Karpas-422 (cell line): ENCODE results near the gene CLPSL1. TPM values are rescaled to one million over a fixed set of nuclear protein-coding genes. Genes with fewer than 3 reads are reported as not detected.

Experiments
- DNase-seq: peaks from one replicate; pipeline ENCODE4 v3.0.0-alpha.2; 2015
- H2AFZ ChIP-seq: fragments of 200-600 bp; sonication (generic); 2 replicates; pipeline ENCODE4 v1.6.1; 2014; ENCODE audit warnings: antibody characterized with exemption, low read length, mixed read lengths
- H3K27ac ChIP-seq: fragments of 200-600 bp; sonication (generic); 2 replicates; pipeline ENCODE4 v1.5.1; 2014; ENCODE audit warnings: mild to moderate bottlenecking, low read length, moderate library complexity
- H3K27me3 ChIP-seq: fragments of 200-600 bp; sonication (generic); 2 replicates; pipeline ENCODE4 v1.6.1; 2014; ENCODE audit warnings: low read length, mixed read lengths
- H3K36me3 ChIP-seq: fragments of 200-600 bp; sonication (generic); 2 replicates; pipeline ENCODE4 v1.6.1; 2014; ENCODE audit warnings: low read length, mixed read lengths; ENCODE audit not compliant: insufficient read depth
- H3K4me1 ChIP-seq: fragments of 200-600 bp; sonication (generic); 2 replicates; pipeline ENCODE4 v1.6.1; 2014; ENCODE audit warnings: mild to moderate bottlenecking, low read length, mixed read lengths
- H3K4me2 ChIP-seq: fragments of 200-600 bp; sonication (generic); 2 replicates; pipeline ENCODE4 v1.6.1; 2014; ENCODE audit warnings: low read length, low read depth, mild to moderate bottlenecking; ENCODE audit not compliant: poor library complexity, severe bottlenecking
- H3K4me3 ChIP-seq: fragments of 200-600 bp; sonication (generic); 2 replicates; pipeline ENCODE4 v1.5.1; 2014; ENCODE audit warnings: mild to moderate bottlenecking, antibody characterized with exemption, low read length, mixed read lengths
- H3K79me2 ChIP-seq: fragments of 200-600 bp; sonication (generic); 2 replicates; pipeline ENCODE4 v1.6.1; 2014; ENCODE audit warnings: mild to moderate bottlenecking, low read length, mixed read lengths
- H3K9ac ChIP-seq: fragments of 200-600 bp; sonication (generic); 2 replicates; pipeline ENCODE4 v1.6.0; 2014; ENCODE audit warnings: low read length
- H3K9me2 ChIP-seq: fragments of 200-600 bp; sonication (generic), shearing (Covaris generic); replicated peaks from 2 replicates; pipeline ENCODE4 v1.6.0; 2014; ENCODE audit warnings: mild to moderate bottlenecking, low read length, moderate library complexity; ENCODE audit not compliant: insufficient read depth
- H3K9me3 ChIP-seq: fragments of 300-700, 200-600 bp; sonication (generic); 2 replicates; pipeline ENCODE4 v1.6.1; 2014; ENCODE audit warnings: low read length, mixed read lengths
- H4K20me1 ChIP-seq: fragments of 200-600 bp; sonication (generic); 2 replicates; pipeline ENCODE4 v1.6.1; 2014; ENCODE audit warnings: mild to moderate bottlenecking, antibody characterized with exemption, low read length, low read depth; ENCODE audit not compliant: insufficient read depth
- total RNA-seq: library from RNA; depleted of rRNA; stranded (reverse); fragments of >200 nt; shearing (Covaris generic); gene quantifications from 2 replicates; pipeline ENCODE4 v1.2.3, GENCODE V29; 2014; ENCODE audit warnings: low replicate concordance

CLPSL1 gene
- total RNA-seq, 1 experiment from 2014 or later, result not detected

GRCh38 chr6:35811699-35811995 is 30.8 kb downstream of the CLPSL1 start:
- H3K4me1 ChIP-seq, result peaks cover 5% of the 10 kb centered on the region
- DNase-seq, result no peak
- H3K36me3 ChIP-seq, result no peaks in the 10 kb centered on the region
- H3K27me3 ChIP-seq, result no peaks in the 10 kb centered on the region
- no peaks in the 10 kb centered on the region for H3K79me2 ChIP-seq
- H3K4me2 ChIP-seq, result no peak overlapping the region
- H3K9me3 ChIP-seq, result no peaks in the 10 kb centered on the region
- no peaks in the 10 kb centered on the region for H4K20me1 ChIP-seq
- H3K4me3 ChIP-seq, result no peak overlapping the region
- no peak overlapping the region for H3K27ac ChIP-seq
- H3K9ac ChIP-seq, result no peak overlapping the region
- H2AFZ ChIP-seq, result no peak overlapping the region
- H3K9me2 ChIP-seq, result no peaks in the 10 kb centered on the region

GRCh38 chr6:35817515-35817914 is 36.7 kb downstream of the CLPSL1 start:
- no peak overlapping the region for H3K9ac ChIP-seq
- no peak overlapping the region for H3K27ac ChIP-seq

GRCh38 chr6:35823601-35824000 is 42.8 kb downstream of the CLPSL1 start:
- H3K36me3 ChIP-seq, result no peaks in the 10 kb centered on the region
- H3K9me2 ChIP-seq, result no peaks in the 10 kb centered on the region
- DNase-seq, result no peak
- H3K9ac ChIP-seq, result no peak overlapping the region
- H3K4me2 ChIP-seq, result no peak overlapping the region
- no peak overlapping the region for H3K4me3 ChIP-seq
- H4K20me1 ChIP-seq, result no peaks in the 10 kb centered on the region
- no peak overlapping the region for H3K27ac ChIP-seq
- H3K27me3 ChIP-seq, result no peaks in the 10 kb centered on the region
- H3K9me3 ChIP-seq, result no peaks in the 10 kb centered on the region
- no peak overlapping the region for H2AFZ ChIP-seq
- no peaks in the 10 kb centered on the region for H3K79me2 ChIP-seq
- H3K4me1 ChIP-seq, result no peaks in the 10 kb centered on the region

More at GRCh38 chr6:35817515-35817914, 36.7 kb downstream of the CLPSL1 start:
- Histone ChIP-seq H3K4me3 (no peak overlapping the region), H3K9me3 (peaks cover 5% of the 10 kb centered on the region; the same call in 1 of the 2 replicates), H3K79me2 (no peaks in the 10 kb centered on the region), H4K20me1 (no peaks in the 10 kb centered on the region), H3K4me1 (no peaks in the 10 kb centered on the region), H3K27me3 (no peaks in the 10 kb centered on the region), H3K9me2 (no peaks in the 10 kb centered on the region), H2AFZ (no peak overlapping the region), H3K4me2 (no peak overlapping the region), H3K36me3 (no peaks in the 10 kb centered on the region)
- no peak for DNase-seq

- Histone ChIP-seq H3K9ac (no peak overlapping the region), H4K20me1 (no peaks in the 10 kb centered on the region), H3K9me2 (no peaks in the 10 kb centered on the region), H3K9me3 (no peaks in the 10 kb centered on the region), H3K36me3 (no peaks in the 10 kb centered on the region), H3K27me3 (no peaks in the 10 kb centered on the region), H3K4me1 (no peaks in the 10 kb centered on the region), H3K79me2 (no peaks in the 10 kb centered on the region), H3K4me2 (no peak overlapping the region), H3K27ac (no peak overlapping the region), H2AFZ (no peak overlapping the region), H3K4me3 (no peak overlapping the region)
- no peak for DNase-seq
Measured at GRCh38 chr6:35824552-35825192, 43.9 kb downstream of the CLPSL1 start.

- no peak overlapping the region for H3K4me2 ChIP-seq
- H3K4me1 ChIP-seq, result no peaks in the 10 kb centered on the region
- no peaks in the 10 kb centered on the region for H3K9me2 ChIP-seq
- no peak for DNase-seq
- H3K9ac ChIP-seq, result no peak overlapping the region
- no peaks in the 10 kb centered on the region for H3K9me3 ChIP-seq
- H3K36me3 ChIP-seq, result peaks cover 17% of the 10 kb centered on the region; the same call in 1 of the 2 replicates
- H4K20me1 ChIP-seq, result no peaks in the 10 kb centered on the region
- H3K4me3 ChIP-seq, result no peak overlapping the region
- no peaks in the 10 kb centered on the region for H3K27me3 ChIP-seq
- no peaks in the 10 kb centered on the region for H3K79me2 ChIP-seq
- no peak overlapping the region for H2AFZ ChIP-seq
- H3K27ac ChIP-seq, result no peak overlapping the region
Measured at GRCh38 chr6:35829306-35829705, 48.5 kb downstream of the CLPSL1 start.

- no peak for DNase-seq
- no peaks in the 10 kb centered on the region for H3K9me2 ChIP-seq
- H2AFZ ChIP-seq, result no peak overlapping the region
- H4K20me1 ChIP-seq, result no peaks in the 10 kb centered on the region
- no peaks in the 10 kb centered on the region for H3K9me3 ChIP-seq
- no peak overlapping the region for H3K27ac ChIP-seq
- H3K27me3 ChIP-seq, result no peaks in the 10 kb centered on the region
- no peak overlapping the region for H3K4me2 ChIP-seq
- H3K4me1 ChIP-seq, result no peaks in the 10 kb centered on the region
- H3K79me2 ChIP-seq, result no peaks in the 10 kb centered on the region
- H3K36me3 ChIP-seq, result peaks cover 35% of the 10 kb centered on the region
- H3K4me3 ChIP-seq, result no peak overlapping the region
- no peak overlapping the region for H3K9ac ChIP-seq
Measured at GRCh38 chr6:35831257-35832007, 50.6 kb downstream of the CLPSL1 start.

GRCh38 chr6:35833536-35833935 is 52.7 kb downstream of the CLPSL1 start:
- no peak for DNase-seq
- Histone ChIP-seq H4K20me1 (no peaks in the 10 kb centered on the region), H2AFZ (no peak overlapping the region), H3K9me2 (no peaks in the 10 kb centered on the region), H3K36me3 (peaks cover 43% of the 10 kb centered on the region), H3K4me1 (no peaks in the 10 kb centered on the region), H3K4me2 (no peak overlapping the region), H3K9ac (no peak overlapping the region), H3K27ac (no peak overlapping the region), H3K9me3 (no peaks in the 10 kb centered on the region), H3K4me3 (no peak overlapping the region), H3K27me3 (no peaks in the 10 kb centered on the region), H3K79me2 (no peaks in the 10 kb centered on the region)
